Measurements from ENCODE around the gene ZNF862.

ZNF862 gene

GRCh38 chr7:149845257-149845980 is 7.2 kb downstream of the ZNF862 start:
- no peak for DNase-seq (ENCODE audit: low read depth in 1 of 2, low spot score in 1 of 2)

- no peak for DNase-seq (ENCODE audit: low read depth in 1 of 2, low spot score in 1 of 2)
Observed at GRCh38 chr7:149846021-149846420, 7.8 kb downstream of the ZNF862 start.

DNA sequence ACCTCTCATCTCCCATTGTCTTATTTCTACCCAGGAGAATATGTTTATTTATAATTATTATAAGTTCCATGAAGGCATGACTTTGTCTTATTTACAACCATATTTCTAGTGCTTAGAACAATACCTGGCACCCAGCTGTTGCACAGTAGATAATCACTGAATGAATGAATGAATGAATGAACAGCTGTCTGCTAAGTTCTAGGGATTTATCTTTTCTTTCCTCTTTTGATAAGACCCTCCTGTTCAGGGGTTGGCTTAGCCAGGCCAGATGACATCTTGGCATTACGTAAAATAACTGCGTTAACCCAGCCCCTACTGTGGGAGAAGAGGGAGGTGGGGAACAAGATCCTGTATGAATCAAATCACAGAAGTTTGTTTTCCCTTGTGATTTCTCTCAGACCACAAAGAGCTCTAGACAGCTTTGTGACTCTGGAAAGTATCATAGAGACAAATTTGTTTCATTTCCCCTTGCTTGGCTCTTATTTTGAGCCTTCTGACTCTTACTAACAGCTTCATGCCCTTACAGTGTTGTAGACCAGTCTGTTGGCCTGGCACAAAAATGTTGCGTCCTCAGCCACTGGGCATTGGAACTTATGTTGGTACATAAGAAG is 8.4 kb downstream of the ZNF862 start:
- DNase-seq (ENCODE audit: low read depth in 1 of 2, low spot score in 1 of 2), result no peak

DNA sequence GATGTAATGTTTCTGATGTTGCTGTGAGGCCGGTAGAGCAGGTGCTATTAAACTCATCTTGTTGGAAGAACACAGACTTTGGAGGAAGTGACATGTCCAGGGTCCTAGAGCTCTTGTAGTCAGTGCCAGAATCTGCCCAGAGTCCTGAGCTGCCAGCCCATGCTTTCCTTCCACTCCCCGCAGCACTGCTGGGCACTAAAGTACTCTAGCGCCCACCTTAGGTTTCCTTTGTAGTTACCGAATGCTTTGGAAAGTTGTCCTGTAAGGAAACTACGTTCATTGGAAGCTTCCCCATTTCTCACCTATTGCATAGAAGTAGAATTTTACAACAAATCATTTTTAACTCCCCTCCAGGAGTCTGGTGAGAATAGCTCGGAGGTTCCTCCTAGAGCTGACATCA is 11.0 kb downstream of the ZNF862 start:
- DNase-seq (ENCODE audit: low read depth in 1 of 2, low spot score in 1 of 2), result no peak

GRCh38 chr7:149850007-149850594 is 11.9 kb downstream of the ZNF862 start:
- DNase-seq (ENCODE audit: low read depth in 1 of 2, low spot score in 1 of 2), result no peak

GRCh38 chr7:149850716-149851115 is 12.5 kb downstream of the ZNF862 start:
- no peak for DNase-seq (ENCODE audit: low read depth in 1 of 2, low spot score in 1 of 2)

- DNase-seq (ENCODE audit: low read depth in 1 of 2, low spot score in 1 of 2), result no peak
Observed at GRCh38 chr7:149851449-149851848, 13.3 kb downstream of the ZNF862 start.

- no peak for DNase-seq (ENCODE audit: low read depth in 1 of 2, low spot score in 1 of 2)
Observed at GRCh38 chr7:149853157-149853556, 15.0 kb downstream of the ZNF862 start.

DNA sequence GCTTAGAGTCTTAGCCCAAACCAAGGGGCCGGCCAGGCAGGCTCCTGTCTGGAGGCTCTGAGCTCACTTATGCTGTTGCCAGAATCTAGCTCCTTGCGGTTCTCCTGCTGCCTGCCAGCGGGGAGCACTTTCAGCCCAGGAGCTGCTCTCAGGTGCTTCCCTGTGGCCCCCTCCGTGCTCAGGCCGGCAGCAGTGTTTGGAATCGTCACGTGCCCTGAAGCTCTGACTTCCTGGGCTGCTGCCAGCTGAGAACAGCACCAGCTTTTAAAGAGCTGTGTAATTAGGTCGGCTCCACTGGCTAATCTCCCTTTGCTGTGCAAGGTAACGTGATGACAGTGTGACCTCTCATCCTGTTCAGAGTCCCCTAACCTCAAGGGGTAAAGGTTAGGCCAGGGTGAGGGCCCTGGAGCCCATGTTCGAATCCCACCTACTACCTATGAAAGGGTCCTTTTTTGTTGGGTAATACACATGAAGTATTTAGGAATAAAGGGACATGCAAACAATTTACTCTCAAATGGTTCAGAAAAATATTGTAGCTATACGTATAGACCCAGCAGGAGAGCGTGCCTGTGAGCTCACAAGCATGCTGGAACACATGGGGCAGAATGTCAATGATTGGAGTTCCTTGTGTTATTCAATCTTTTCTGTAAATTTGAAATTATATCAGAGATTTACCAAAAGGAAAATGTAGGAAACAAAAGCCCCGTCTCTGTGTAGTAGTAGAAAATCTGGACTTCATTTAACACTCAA is 16.6 kb downstream of the ZNF862 start:
- DNase-seq (ENCODE audit: low read depth in 1 of 2, low spot score in 1 of 2), result no peak

GRCh38 chr7:149855361-149856305 is 17.5 kb downstream of the ZNF862 start:
- DNase-seq (ENCODE audit: low read depth in 1 of 2, low spot score in 1 of 2), result no peak

- no peak for DNase-seq (ENCODE audit: low read depth in 1 of 2, low spot score in 1 of 2)
Observed at GRCh38 chr7:149856583-149856982, 18.4 kb downstream of the ZNF862 start.

GRCh38 chr7:149859369-149859768 is 21.2 kb downstream of the ZNF862 start:
- no peak for DNase-seq (ENCODE audit: low read depth in 1 of 2, low spot score in 1 of 2)

- no peak for DNase-seq (ENCODE audit: low read depth in 1 of 2, low spot score in 1 of 2)
Observed at GRCh38 chr7:149859876-149860275, 21.7 kb downstream of the ZNF862 start.

GRCh38 chr7:149860821-149861727 is 22.9 kb downstream of the ZNF862 start:
- no peak for DNase-seq (ENCODE audit: low read depth in 1 of 2, low spot score in 1 of 2)

GRCh38 chr7:149861728-149862045 is 23.5 kb downstream of the ZNF862 start:
- no peak for DNase-seq (ENCODE audit: low read depth in 1 of 2, low spot score in 1 of 2)

DNA sequence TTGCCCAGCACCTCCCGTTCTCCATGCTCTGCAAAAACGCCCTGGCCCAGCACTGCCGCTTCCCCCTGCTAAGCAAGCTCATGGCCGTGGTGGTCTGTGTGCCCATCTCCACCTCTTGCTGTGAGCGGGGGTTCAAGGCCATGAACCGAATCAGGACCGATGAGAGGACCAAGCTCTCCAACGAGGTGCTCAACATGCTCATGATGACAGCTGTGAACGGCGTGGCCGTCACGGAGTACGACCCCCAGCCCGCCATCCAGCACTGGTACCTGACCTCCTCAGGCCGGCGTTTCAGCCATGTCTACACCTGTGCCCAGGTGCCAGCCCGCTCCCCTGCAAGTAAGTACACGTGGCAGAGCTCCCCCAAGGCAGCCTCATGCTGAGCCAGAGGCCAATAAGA is 24.0 kb downstream of the ZNF862 start:
- DNase-seq (ENCODE audit: low read depth in 1 of 2, low spot score in 1 of 2), result no peak

DNA sequence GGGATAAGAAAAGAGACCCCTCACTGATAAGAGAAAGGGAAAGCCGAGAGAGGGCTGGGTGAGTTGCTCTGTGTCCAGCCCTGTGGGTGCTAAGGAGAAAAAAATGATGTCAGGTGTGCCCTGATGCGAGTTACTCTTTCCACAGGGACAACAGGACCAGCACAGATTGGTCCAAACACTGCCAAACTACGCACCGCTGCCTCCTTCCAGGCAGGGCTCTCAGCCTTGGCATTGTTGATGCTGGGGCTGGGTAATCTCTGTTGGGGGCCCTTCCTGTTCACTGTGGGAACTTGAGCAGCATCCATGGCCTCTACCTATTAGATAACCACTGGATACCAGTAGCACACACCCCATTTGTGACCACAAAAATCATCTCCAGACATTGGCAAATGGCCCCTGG is 25.3 kb downstream of the ZNF862 start:
- DNase-seq (ENCODE audit: low read depth in 1 of 2, low spot score in 1 of 2), result no peak

GRCh38 chr7:149864023-149864422 is 25.8 kb downstream of the ZNF862 start:
- DNase-seq (ENCODE audit: low read depth in 1 of 2, low spot score in 1 of 2), result no peak

DNA sequence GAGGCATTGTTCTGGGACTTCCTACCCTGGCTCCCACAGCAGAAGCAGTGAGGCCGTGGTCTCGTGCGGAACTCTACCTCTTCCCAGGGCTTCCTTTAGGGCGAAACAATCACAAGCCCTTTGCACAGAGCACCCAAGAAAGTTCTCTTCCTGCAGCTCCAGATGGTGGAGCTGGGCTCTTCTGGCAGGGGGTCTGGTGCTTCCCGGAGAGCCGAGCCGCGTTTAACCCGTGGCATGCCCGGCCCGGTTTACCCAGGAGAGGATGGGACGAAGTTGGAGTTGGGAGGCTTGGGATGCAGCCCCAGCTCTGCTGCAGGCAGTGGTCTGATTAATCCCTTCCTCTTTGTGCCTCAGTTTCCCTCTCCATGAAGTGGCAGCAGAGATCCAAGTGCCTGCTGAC is 26.6 kb downstream of the ZNF862 start:
- DNase-seq (ENCODE audit: low read depth in 1 of 2, low spot score in 1 of 2), result no peak

DNA sequence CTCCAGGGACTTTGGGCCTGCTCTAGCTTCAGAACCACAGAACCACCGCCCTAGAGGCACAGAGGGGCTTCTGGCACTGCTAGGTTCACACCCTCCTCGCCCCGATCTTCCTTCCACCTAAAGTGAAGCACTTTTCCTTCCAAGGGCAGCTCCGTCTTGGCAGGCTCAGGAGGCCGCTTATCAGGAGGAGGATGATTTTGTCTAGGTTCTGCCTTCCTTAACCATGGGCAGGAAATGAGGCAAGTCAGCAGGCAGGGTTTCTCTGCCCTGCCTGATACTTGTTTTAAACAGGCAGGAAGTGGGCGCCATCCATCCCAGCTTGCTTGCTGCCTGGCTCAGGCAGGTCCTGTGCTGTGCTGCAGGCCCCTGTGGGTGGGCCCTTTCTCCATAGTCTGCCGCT is 27.3 kb downstream of the ZNF862 start:
- DNase-seq (ENCODE audit: low read depth in 1 of 2, low spot score in 1 of 2), result peak in 1 of 2 donors; percentile 43
